Right renal pelvis (tissue), 4 donors: ENCODE measurements around the gene APOL5. TPM values are rescaled to one million over a fixed set of nuclear protein-coding genes. Genes with fewer than 3 reads are reported as not detected.

ENCODE experiments used
- DNase-seq, 4 donors: peaks; one replicate each; pipeline ENCODE4 v3.0.0-alpha.2; 2013; ENCODE audit warnings: low read depth in 4 of 4, low spot score in 3 of 4, missing footprints in 1 of 4
- polyA plus RNA-seq, 4 donors: library from polyadenylated mRNA; unstranded; fragments of 120-200 nt; gene quantifications; one replicate each; pipeline ENCODE4 v1.2.1, GENCODE V29; 2013; ENCODE audit not compliant: insufficient read length in 4 of 4

Gene APOL5
- polyA plus RNA-seq, 4 donors: not detected

GRCh38 chr22:35739076-35739930, 21.6 kb downstream of the APOL5 start:
- no peak for DNase-seq

GRCh38 chr22:35739931-35740380, 22.3 kb downstream of the APOL5 start:
- no peak for DNase-seq

GRCh38 chr22:35740616-35741015, 22.9 kb downstream of the APOL5 start:
- no peak for DNase-seq

- no peak for DNase-seq
These were observed 24.8 kb downstream of the APOL5 start for GRCh38 chr22:35742342-35743100.

- DNase-seq: no peak
These were observed 25.7 kb downstream of the APOL5 start for GRCh38 chr22:35743326-35743860.

GRCh38 chr22:35746248-35746647, 28.6 kb downstream of the APOL5 start:
- DNase-seq: no peak

GRCh38 chr22:35746946-35747703, 29.5 kb downstream of the APOL5 start:
- no peak for DNase-seq

GRCh38 chr22:35749808-35750207, 32.1 kb downstream of the APOL5 start:
- DNase-seq: peak in 1 of 4 donors; percentile 39

GRCh38 chr22:35752006-35752862, 34.6 kb downstream of the APOL5 start:
- DNase-seq: no peak

GRCh38 chr22:35752863-35753189, 35.2 kb downstream of the APOL5 start:
- no peak for DNase-seq

- no peak for DNase-seq
These were observed 37.1 kb downstream of the APOL5 start for GRCh38 chr22:35754761-35755160.

GRCh38 chr22:35756722-35757121, 39.0 kb downstream of the APOL5 start:
- DNase-seq: no peak

- DNase-seq: no peak
These were observed 40.7 kb downstream of the APOL5 start for GRCh38 chr22:35758394-35758793.

- no peak for DNase-seq
These were observed 43.4 kb downstream of the APOL5 start for GRCh38 chr22:35761037-35761436.

GRCh38 chr22:35766654-35767580, 49.2 kb downstream of the APOL5 start:
- DNase-seq: no peak

GRCh38 chr22:35769974-35770373, 52.3 kb downstream of the APOL5 start:
- no peak for DNase-seq

- no peak for DNase-seq
These were observed 57.7 kb downstream of the APOL5 start for GRCh38 chr22:35775339-35775738.

- no peak for DNase-seq
These were observed 59.8 kb downstream of the APOL5 start for GRCh38 chr22:35777335-35777975.
